SK-N-SH treated with all-trans-retinoic acid at 6 μM for 48 hours (cell line): ENCODE results near the gene MIDN.
A peak's percentile ranks its signal among the peaks of the same experiment; 100 is the strongest.

Experiments used
- ATAC-seq: fragments of 200-7000 bp; cut with Tn5 transposase; 3 replicates; pipeline ENCODE4 v1.9.1; 2020; ENCODE audit warnings: mild to moderate bottlenecking, moderate library complexity
- CSDC2 ChIP-seq: fragments of 250-450 bp; sonication (Bioruptor Pico); IDR thresholded peaks from 2 replicates; pipeline ENCODE4 v1.5.0; 2020; ENCODE audit warnings: mild to moderate bottlenecking, moderate library complexity
- ESRRG ChIP-seq: fragments of 250-450 bp; sonication (Bioruptor Pico); IDR thresholded peaks from 2 replicates; pipeline ENCODE4 v1.6.1; 2021; ENCODE audit warnings: mild to moderate bottlenecking
- GLIS3 ChIP-seq: fragments of 250-450 bp; sonication (Bioruptor Pico); IDR thresholded peaks from 2 replicates; pipeline ENCODE4 v1.5.0; 2020; ENCODE audit warnings: mild to moderate bottlenecking, moderate library complexity
- ISL1 ChIP-seq: fragments of 250-450 bp; sonication (Bioruptor Pico); IDR thresholded peaks from 2 replicates; pipeline ENCODE4 v2.1.2; 2022; ENCODE audit warnings: mild to moderate bottlenecking, moderate library complexity
- OSR1 ChIP-seq: fragments of 250-450 bp; sonication (Bioruptor Pico); IDR thresholded peaks from 2 replicates; pipeline ENCODE4 v1.8.0; 2022; ENCODE audit warnings: moderate library complexity, mild to moderate bottlenecking, inconsistent platforms
- POU6F1 ChIP-seq: fragments of 250-450 bp; sonication (Bioruptor Pico); IDR thresholded peaks from 2 replicates; pipeline ENCODE4 v1.8.0; 2021; ENCODE audit warnings: low read depth, mild to moderate bottlenecking, moderate library complexity, borderline replicate concordance
- PPARA ChIP-seq: fragments of 250-450 bp; sonication (Bioruptor Pico); IDR thresholded peaks from 2 replicates; pipeline ENCODE4 v1.5.0; 2020; ENCODE audit warnings: mild to moderate bottlenecking, borderline replicate concordance
- RARB ChIP-seq: fragments of 250-450 bp; sonication (Bioruptor Pico); IDR thresholded peaks from 2 replicates; pipeline ENCODE4 v1.8.0; 2021; ENCODE audit warnings: mild to moderate bottlenecking, moderate library complexity
- TSHZ2 ChIP-seq: fragments of 250-450 bp; sonication (Bioruptor Pico); IDR thresholded peaks from 2 replicates; pipeline ENCODE4 v1.5.0; 2020; ENCODE audit warnings: mild to moderate bottlenecking, moderate library complexity
- ZC3H10 ChIP-seq: fragments of 250-450 bp; sonication (Bioruptor Pico); IDR thresholded peaks from 2 replicates; pipeline ENCODE4 v1.5.1; 2021; ENCODE audit warnings: mild to moderate bottlenecking, moderate library complexity
- ZFP3 ChIP-seq: fragments of 250-450 bp; sonication (Bioruptor Pico); IDR thresholded peaks from 2 replicates; pipeline ENCODE4 v1.5.0; 2020; ENCODE audit warnings: mild to moderate bottlenecking, moderate library complexity
- ZFP30 ChIP-seq: fragments of 450-650 bp; formaldehyde crosslinking; IDR thresholded peaks from 2 replicates; pipeline ENCODE4 v1.5.0; 2022; ENCODE audit warnings: mild to moderate bottlenecking, moderate library complexity
- ZNF565 ChIP-seq: fragments of 450-650 bp; formaldehyde crosslinking; conservative IDR thresholded peaks from 2 replicates; pipeline ENCODE4 v1.5.0; 2020; ENCODE audit warnings: low read depth, mild to moderate bottlenecking, moderate library complexity
- ZNF70 ChIP-seq: fragments of 450-650 bp; formaldehyde crosslinking; IDR thresholded peaks from 2 replicates; pipeline ENCODE4 v1.5.0; 2020; ENCODE audit warnings: mild to moderate bottlenecking, moderate library complexity
- TF ChIP-seq, protein P1 (sequence below): fragments of 250-450 bp; sonication (Bioruptor Pico); IDR thresholded peaks from 2 replicates; pipeline ENCODE4 v1.5.1; 2021; ENCODE audit warnings: mild to moderate bottlenecking, moderate library complexity
- TF ChIP-seq, protein P2 (sequence below): fragments of 250-450 bp; sonication (Bioruptor Pico); IDR thresholded peaks from 2 replicates; pipeline ENCODE4 v1.8.0; 2020; ENCODE audit warnings: mild to moderate bottlenecking, moderate library complexity, borderline replicate concordance

MIDN gene

DNA sequence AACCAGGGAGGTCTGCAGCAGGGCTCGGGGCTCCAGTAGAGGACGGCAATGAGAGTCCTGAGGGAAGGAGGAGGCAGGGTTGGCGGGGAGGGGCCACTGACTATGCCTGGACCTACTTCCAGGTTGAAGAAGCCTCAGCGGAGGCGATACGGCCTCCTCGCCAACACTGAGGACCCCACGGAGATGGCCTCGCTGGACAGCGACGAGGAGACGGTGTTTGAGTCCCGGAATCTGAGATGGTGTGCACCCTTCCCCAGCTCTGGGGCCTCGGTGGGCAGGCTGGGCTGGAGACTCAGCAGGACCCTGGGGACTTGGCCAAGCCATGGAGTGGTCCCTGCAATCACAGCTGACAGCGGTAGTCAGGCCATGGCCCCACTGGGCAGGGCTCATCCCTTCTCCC is 28.7 kb downstream of the MIDN start (continued):
- no peak for TF ChIP-seq TSHZ2 (CRISPR knock-in tag)

DNA sequence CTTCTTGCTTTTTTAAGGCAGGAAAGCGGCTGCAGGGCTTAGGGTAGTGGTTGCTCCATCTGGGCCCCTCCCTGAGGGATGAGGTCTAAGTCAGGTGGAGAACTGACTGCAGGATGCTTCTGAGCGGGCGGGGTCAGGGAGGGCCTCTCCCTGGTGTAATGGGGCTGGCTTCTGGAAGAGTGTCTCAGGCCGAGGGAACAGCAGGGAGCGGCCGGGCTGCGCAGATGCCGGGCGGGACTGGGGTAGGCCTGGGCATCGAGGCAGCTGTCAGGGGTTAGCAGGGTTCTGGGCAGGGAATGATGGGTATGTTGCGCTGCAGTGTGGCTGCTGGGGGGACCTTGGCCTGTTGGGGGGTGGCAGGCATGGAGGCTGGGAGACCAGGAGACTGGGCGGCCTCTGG is 29.7 kb downstream of the MIDN start:
- no peak for ATAC-seq
- TF ChIP-seq ZFP30 (CRISPR knock-in tag) (no peak), ZNF70 (CRISPR knock-in tag) (no peak), GLIS3 (CRISPR knock-in tag) (no peak), CSDC2 (CRISPR knock-in tag) (no peak), OSR1 (CRISPR knock-in tag) (no peak), TSHZ2 (CRISPR knock-in tag) (no peak), ZFP3 (no peak), ZNF565 (CRISPR knock-in tag) (no peak), POU6F1 (CRISPR knock-in tag) (no peak), RARB (CRISPR knock-in tag) (no peak), ESRRG (no peak), PPARA (CRISPR knock-in tag) (no peak), ZC3H10 (no peak)
- TF ChIP-seq, protein P1, sequence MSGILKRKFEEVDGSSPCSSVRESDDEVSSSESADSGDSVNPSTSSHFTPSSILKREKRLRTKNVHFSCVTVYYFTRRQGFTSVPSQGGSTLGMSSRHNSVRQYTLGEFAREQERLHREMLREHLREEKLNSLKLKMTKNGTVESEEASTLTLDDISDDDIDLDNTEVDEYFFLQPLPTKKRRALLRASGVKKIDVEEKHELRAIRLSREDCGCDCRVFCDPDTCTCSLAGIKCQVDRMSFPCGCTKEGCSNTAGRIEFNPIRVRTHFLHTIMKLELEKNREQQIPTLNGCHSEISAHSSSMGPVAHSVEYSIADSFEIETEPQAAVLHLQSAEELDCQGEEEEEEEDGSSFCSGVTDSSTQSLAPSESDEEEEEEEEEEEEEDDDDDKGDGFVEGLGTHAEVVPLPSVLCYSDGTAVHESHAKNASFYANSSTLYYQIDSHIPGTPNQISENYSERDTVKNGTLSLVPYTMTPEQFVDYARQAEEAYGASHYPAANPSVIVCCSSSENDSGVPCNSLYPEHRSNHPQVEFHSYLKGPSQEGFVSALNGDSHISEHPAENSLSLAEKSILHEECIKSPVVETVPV (CRISPR knock-in tag) = no peak
- TF ChIP-seq, protein P2, sequence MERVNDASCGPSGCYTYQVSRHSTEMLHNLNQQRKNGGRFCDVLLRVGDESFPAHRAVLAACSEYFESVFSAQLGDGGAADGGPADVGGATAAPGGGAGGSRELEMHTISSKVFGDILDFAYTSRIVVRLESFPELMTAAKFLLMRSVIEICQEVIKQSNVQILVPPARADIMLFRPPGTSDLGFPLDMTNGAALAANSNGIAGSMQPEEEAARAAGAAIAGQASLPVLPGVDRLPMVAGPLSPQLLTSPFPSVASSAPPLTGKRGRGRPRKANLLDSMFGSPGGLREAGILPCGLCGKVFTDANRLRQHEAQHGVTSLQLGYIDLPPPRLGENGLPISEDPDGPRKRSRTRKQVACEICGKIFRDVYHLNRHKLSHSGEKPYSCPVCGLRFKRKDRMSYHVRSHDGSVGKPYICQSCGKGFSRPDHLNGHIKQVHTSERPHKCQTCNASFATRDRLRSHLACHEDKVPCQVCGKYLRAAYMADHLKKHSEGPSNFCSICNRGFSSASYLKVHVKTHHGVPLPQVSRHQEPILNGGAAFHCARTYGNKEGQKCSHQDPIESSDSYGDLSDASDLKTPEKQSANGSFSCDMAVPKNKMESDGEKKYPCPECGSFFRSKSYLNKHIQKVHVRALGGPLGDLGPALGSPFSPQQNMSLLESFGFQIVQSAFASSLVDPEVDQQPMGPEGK (CRISPR knock-in tag) = no peak
- TF ChIP-seq, all 23 proteins: peak for 0

DNA sequence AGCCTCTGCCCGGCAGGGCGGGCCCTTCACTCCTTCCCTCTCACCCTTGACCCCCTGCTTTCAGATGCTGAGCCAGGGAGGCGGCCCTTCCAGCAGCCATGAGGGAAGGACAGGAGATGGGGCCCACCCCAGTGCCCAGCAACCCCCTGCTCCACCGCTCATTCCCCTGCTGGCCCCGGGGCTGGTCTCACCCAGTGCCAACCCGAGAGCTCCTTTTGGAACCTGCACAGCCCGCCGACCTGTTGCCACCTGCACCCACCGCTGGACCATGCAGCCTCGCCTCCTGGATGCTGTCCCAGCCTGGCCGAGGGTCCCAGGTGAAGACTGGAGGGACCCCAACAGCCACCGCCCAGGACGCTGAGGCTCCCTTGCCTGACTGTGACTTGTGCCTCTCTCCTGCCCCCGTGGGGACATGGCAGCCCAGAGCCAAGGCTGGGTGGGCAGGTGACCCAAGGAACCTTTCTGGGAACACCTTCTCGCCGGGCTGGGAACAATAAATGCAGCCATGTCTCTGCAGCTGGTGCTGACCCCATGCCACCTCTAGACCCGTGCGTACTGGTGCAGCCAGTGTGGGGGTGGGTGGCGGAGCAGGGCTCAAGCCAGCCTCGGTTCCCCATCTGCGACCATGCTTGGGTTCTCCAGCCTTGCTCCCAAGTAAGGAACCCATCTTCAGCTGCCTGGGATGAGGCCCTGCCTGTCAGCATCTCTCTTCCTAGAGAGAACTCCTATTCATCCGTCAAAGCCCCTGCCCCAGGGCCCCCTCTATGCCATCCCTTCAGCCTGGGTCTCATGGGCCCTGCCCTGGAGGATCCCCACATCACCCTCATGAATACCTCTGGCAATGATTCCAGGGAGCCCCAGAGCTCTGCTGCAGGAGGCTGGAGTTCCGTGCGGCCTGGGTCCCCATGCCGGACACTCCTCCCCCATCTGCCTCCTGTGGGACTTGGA is 30.6 kb downstream of the MIDN start:
- no peak for ATAC-seq
- TF ChIP-seq ISL1 (CRISPR knock-in tag) = no peak
- TF ChIP-seq ZFP3 = peak; percentile 99
- TF ChIP-seq ESRRG = no peak
- no peak for TF ChIP-seq TSHZ2 (CRISPR knock-in tag)
